ENCODE results near the gene NCAN. TPM values are rescaled to one million over a fixed set of nuclear protein-coding genes. Genes with fewer than 3 reads are reported as not detected.
"Not testable (repeated sequence)": the region's sequence is repeated elsewhere in the genome, so short reads cannot be mapped to it uniquely, and the experiment has no call there.

Gene NCAN
- total RNA-seq, 4 donors from 2014 or later, result not detected

GRCh38 chr19:19170053-19170872 lies 41.5 kb upstream of the NCAN start, which contains the start of gene MEF2B:
TSS of gene MEF2B (minus strand) at chr19:19170263. CDS start at chr19:19150735, 19,528 bp downstream.
- 19% methylated on average over 52 to 56 of the region's 56 CpGs for WGBS, 2 donors
- TF ChIP-seq POLR2A (IDR thresholded peaks at IDR 0.05), result no peak
- TF ChIP-seq, protein P1, sequence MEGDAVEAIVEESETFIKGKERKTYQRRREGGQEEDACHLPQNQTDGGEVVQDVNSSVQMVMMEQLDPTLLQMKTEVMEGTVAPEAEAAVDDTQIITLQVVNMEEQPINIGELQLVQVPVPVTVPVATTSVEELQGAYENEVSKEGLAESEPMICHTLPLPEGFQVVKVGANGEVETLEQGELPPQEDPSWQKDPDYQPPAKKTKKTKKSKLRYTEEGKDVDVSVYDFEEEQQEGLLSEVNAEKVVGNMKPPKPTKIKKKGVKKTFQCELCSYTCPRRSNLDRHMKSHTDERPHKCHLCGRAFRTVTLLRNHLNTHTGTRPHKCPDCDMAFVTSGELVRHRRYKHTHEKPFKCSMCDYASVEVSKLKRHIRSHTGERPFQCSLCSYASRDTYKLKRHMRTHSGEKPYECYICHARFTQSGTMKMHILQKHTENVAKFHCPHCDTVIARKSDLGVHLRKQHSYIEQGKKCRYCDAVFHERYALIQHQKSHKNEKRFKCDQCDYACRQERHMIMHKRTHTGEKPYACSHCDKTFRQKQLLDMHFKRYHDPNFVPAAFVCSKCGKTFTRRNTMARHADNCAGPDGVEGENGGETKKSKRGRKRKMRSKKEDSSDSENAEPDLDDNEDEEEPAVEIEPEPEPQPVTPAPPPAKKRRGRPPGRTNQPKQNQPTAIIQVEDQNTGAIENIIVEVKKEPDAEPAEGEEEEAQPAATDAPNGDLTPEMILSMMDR (IDR thresholded peaks at IDR 0.05), result no peak
- no peak within 1 kb of the TSS for H3K4me3 ChIP-seq (ENCODE audit: low read depth, poor library complexity, severe bottlenecking)
- DNase-seq (ENCODE audit: low spot score in 2 of 2), result peak; percentile 61 to 92
- intact Hi-C loops (cut with DNase I; ENCODE audit: low total_unique reads), result no loop called here

- intact Hi-C loops (cut with DNase I; ENCODE audit: low total_unique reads), result no loop called here
- no peak for TF ChIP-seq POLR2A (IDR thresholded peaks at IDR 0.05)
- TF ChIP-seq, protein P1 (IDR thresholded peaks at IDR 0.05), result no peak
- H3K4me3 ChIP-seq (ENCODE audit: low read depth, poor library complexity, severe bottlenecking), result no peak overlapping the region
- WGBS, 2 donors, result 82 to 91% methylated on average over 6 of the region's 6 CpGs
- DNase-seq (ENCODE audit: low spot score in 2 of 2), result no peak
These were observed 40.7 kb upstream of the NCAN start for GRCh38 chr19:19170873-19171672.

GRCh38 chr19:19171821-19172532 lies 39.8 kb upstream of the NCAN start:
- TF ChIP-seq POLR2A (IDR thresholded peaks at IDR 0.05), result no peak
- TF ChIP-seq, protein P1 (IDR thresholded peaks at IDR 0.05), result no peak
- no peak overlapping the region for H3K4me3 ChIP-seq (ENCODE audit: low read depth, poor library complexity, severe bottlenecking)
- DNase-seq (ENCODE audit: low spot score in 2 of 2), result no peak
- 74 to 81% methylated on average over 7 to 8 of the region's 8 CpGs for WGBS, 2 donors
- intact Hi-C loops (cut with DNase I; ENCODE audit: low total_unique reads), result no loop called here

DNA sequence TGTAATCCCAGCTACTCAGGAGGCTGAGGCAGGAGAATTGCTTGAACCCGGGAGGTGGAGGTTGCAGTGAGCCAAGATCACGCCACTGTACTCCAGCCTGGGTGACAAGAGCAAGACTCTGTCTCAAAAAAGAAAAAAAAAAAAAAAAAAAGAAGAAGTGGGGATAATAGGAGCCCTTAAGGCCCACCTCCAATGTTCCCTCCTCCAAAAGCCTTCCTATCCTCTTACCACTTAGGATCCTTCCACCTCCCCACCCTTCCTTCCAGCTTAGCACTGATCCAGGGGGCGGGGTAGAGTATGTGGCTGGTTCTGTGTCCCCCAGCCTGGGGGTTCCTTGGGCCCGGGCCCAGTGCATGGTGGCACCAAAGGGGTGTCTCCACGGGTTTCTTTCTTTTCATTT lies 38.5 kb upstream of the NCAN start:
- WGBS, 2 donors, result 82 to 85% methylated on average over 5 of the region's 5 CpGs
- intact Hi-C loops (cut with DNase I; ENCODE audit: low total_unique reads); DNase-seq (ENCODE audit: low spot score in 2 of 2); H3K4me3 ChIP-seq (ENCODE audit: low read depth, poor library complexity, severe bottlenecking): not testable (repeated sequence)

- WGBS, 2 donors, result 84 to 89% methylated on average over 8 of the region's 8 CpGs
- intact Hi-C loops (cut with DNase I; ENCODE audit: low total_unique reads), result no loop called here
- TF ChIP-seq, protein P1 (IDR thresholded peaks at IDR 0.05), result no peak
- TF ChIP-seq POLR2A (IDR thresholded peaks at IDR 0.05), result no peak
- H3K4me3 ChIP-seq (ENCODE audit: low read depth, poor library complexity, severe bottlenecking), result no peak overlapping the region
- DNase-seq (ENCODE audit: low spot score in 2 of 2), result no peak
These were observed 34.8 kb upstream of the NCAN start for GRCh38 chr19:19176950-19177349.
